WTC11 (cell line): Measurements from ENCODE around the gene CEACAM18. TPM values are rescaled to one million over a fixed set of nuclear protein-coding genes. Genes with fewer than 3 reads are reported as not detected.

Source experiments
- ATAC-seq: fragments of 200-7000 bp; cut with Tn5 transposase; 2 replicates; pipeline ENCODE4 v1.10.0; 2021; ENCODE audit warnings: mild to moderate bottlenecking, moderate library complexity
- CTCF ChIA-PET: fragments of 300-600 bp; sonication (Branson Sonifier 250); formaldehyde crosslinking; loops from one replicate; lab custom pipeline; 2021; ENCODE audit warnings: antibody characterized with exemption; lab: Charles Lee
- POLR2A ChIA-PET: fragments of 350-600 bp; sonication (Branson Sonifier 250); formaldehyde crosslinking; loops from one replicate; lab custom pipeline; 2021; ENCODE audit warnings: antibody characterized with exemption; lab: Charles Lee
- DNase-seq: peaks from one replicate; pipeline ENCODE4 v3.0.0; 2021; ENCODE audit warnings: low spot score
- H3K27ac Mint-ChIP-seq: 2 replicates; pipeline ENCODE4 v1.8.0; 2021; ENCODE audit warnings: mixed read lengths
- H3K27me3 Mint-ChIP-seq: 2 replicates; pipeline ENCODE4 v1.8.0; 2021; ENCODE audit warnings: low read depth, mild to moderate bottlenecking, moderate library complexity, mixed read lengths
- H3K36me3 Mint-ChIP-seq: 2 replicates; pipeline ENCODE4 v1.8.0; 2021; ENCODE audit warnings: mixed read lengths
- H3K4me1 Mint-ChIP-seq: 2 replicates; pipeline ENCODE4 v1.8.0; 2022; ENCODE audit warnings: mixed read lengths
- H3K4me3 Mint-ChIP-seq: 2 replicates; pipeline ENCODE4 v1.8.0; 2021; ENCODE audit warnings: mild to moderate bottlenecking, moderate library complexity, mixed read lengths
- H3K9me3 Mint-ChIP-seq: 2 replicates; pipeline ENCODE4 v1.8.0; 2021; ENCODE audit warnings: mixed read lengths
- CREB1 ChIP-seq: sonication (generic); formaldehyde crosslinking; IDR thresholded peaks from 2 replicates; pipeline ENCODE4 v1.8.0; 2023; ENCODE audit warnings: mild to moderate bottlenecking, missing genetic modification reagents
- FOXJ3 ChIP-seq: sonication (generic); formaldehyde crosslinking; IDR thresholded peaks from 2 replicates; pipeline ENCODE4 v1.9.0; 2021; ENCODE audit warnings: missing genetic modification reagents, mild to moderate bottlenecking, borderline replicate concordance
- NR1H2 ChIP-seq: sonication (generic); formaldehyde crosslinking; IDR thresholded peaks from 2 replicates; pipeline ENCODE4 v1.9.0; 2021; ENCODE audit warnings: mild to moderate bottlenecking, moderate library complexity, missing genetic modification reagents
- OVOL2 ChIP-seq: fragments of 250-450 bp; sonication (Bioruptor Pico); IDR thresholded peaks from 2 replicates; pipeline ENCODE4 v1.9.0; 2021; ENCODE audit warnings: mild to moderate bottlenecking, borderline replicate concordance
- ZNF232 ChIP-seq: sonication (generic); formaldehyde crosslinking; IDR thresholded peaks from 2 replicates; pipeline ENCODE4 v1.8.0; 2022; ENCODE audit warnings: mild to moderate bottlenecking, missing genetic modification reagents
- ZNF423 ChIP-seq: fragments of 250-450 bp; sonication (Bioruptor Pico); IDR thresholded peaks from 2 replicates; pipeline ENCODE4 v2.1.2; 2022; ENCODE audit warnings: mild to moderate bottlenecking, moderate library complexity
- ZNF671 ChIP-seq: fragments of 250-450 bp; sonication (Bioruptor Pico); IDR thresholded peaks from 2 replicates; pipeline ENCODE4 v1.8.0; 2021; ENCODE audit warnings: mild to moderate bottlenecking
- total RNA-seq: library from RNA; stranded (reverse); gene quantifications from 3 replicates; pipeline ENCODE4 v1.2.3, GENCODE V29; 2021
- TF ChIP-seq, protein P1 (sequence below): sonication (generic); formaldehyde crosslinking; conservative IDR thresholded peaks from 2 replicates; pipeline ENCODE4 v1.8.1; 2023; ENCODE audit warnings: mild to moderate bottlenecking, low read depth, missing genetic modification reagents, moderate library complexity
- TF ChIP-seq, protein P2 (sequence below): fragments of 250-450 bp; sonication (Bioruptor Pico); IDR thresholded peaks from 2 replicates; pipeline ENCODE4 v2.1.2; 2022; ENCODE audit warnings: mild to moderate bottlenecking, moderate library complexity
- TF ChIP-seq, protein P3 (sequence below): sonication (generic); formaldehyde crosslinking; IDR thresholded peaks from 2 replicates; pipeline ENCODE4 v1.8.1; 2023; ENCODE audit warnings: mild to moderate bottlenecking, missing genetic modification reagents
- TF ChIP-seq, protein P4 (sequence below): sonication (generic); formaldehyde crosslinking; IDR thresholded peaks from 2 replicates; pipeline ENCODE4 v1.8.0; 2022; ENCODE audit warnings: mild to moderate bottlenecking, missing genetic modification reagents
- TF ChIP-seq, protein P5 (sequence below): fragments of 250-450 bp; sonication (Bioruptor Pico); conservative IDR thresholded peaks from 2 replicates; pipeline ENCODE4 v1.9.0; 2021; ENCODE audit warnings: mild to moderate bottlenecking
- TF ChIP-seq, protein P6 (sequence below): sonication (generic); formaldehyde crosslinking; IDR thresholded peaks from 2 replicates; pipeline ENCODE4 v1.8.1; 2022; ENCODE audit warnings: mild to moderate bottlenecking, missing genetic modification reagents, moderate library complexity, borderline replicate concordance
- TF ChIP-seq, protein P7 (sequence below): sonication (generic); formaldehyde crosslinking; IDR thresholded peaks from 2 replicates; pipeline ENCODE4 v1.8.0; 2023; ENCODE audit warnings: missing genetic modification reagents
- TF ChIP-seq, protein P8 (sequence below): sonication (generic); formaldehyde crosslinking; IDR thresholded peaks from 2 replicates; pipeline ENCODE4 v1.8.0; 2022; ENCODE audit warnings: mild to moderate bottlenecking, missing genetic modification reagents

The CEACAM18 gene
- total RNA-seq, 1 experiment from 2014 or later: not detected

DNA sequence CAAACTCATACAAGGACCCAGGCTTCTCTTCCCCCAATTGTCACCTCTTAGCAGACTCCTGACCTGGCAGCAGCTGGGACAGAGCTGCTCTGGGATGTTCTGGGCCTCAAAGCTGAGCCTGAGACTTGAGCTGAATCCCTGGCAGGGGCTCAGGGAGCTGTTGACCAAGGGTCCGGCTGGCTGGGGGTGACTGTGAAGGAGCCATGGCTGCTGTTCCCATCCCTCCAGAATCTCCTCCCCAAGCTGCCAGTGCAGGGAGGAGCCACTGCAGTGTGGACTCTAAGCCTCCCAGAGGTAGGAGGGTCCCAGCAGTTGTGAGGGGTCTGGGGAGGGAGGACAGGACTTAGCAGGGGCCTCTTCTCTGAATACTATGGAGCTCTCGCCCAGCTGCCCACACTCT, 51.0 kb downstream of the CEACAM18 start:
- Mint-ChIP-seq H3K4me1 (peaks cover 9% of the 10 kb centered on the region), H3K27ac (no peak overlapping the region), H3K36me3 (no peaks in the 10 kb centered on the region)
- ATAC-seq: no peak
- CTCF ChIA-PET: interaction anchor here (0.6 kb wide), 1 partner anchor 1258 kb away, joined by 7 read pairs; no protein-coding TSS in a partner anchor
- POLR2A ChIA-PET: no interaction called here
- TF ChIP-seq, protein P1, sequence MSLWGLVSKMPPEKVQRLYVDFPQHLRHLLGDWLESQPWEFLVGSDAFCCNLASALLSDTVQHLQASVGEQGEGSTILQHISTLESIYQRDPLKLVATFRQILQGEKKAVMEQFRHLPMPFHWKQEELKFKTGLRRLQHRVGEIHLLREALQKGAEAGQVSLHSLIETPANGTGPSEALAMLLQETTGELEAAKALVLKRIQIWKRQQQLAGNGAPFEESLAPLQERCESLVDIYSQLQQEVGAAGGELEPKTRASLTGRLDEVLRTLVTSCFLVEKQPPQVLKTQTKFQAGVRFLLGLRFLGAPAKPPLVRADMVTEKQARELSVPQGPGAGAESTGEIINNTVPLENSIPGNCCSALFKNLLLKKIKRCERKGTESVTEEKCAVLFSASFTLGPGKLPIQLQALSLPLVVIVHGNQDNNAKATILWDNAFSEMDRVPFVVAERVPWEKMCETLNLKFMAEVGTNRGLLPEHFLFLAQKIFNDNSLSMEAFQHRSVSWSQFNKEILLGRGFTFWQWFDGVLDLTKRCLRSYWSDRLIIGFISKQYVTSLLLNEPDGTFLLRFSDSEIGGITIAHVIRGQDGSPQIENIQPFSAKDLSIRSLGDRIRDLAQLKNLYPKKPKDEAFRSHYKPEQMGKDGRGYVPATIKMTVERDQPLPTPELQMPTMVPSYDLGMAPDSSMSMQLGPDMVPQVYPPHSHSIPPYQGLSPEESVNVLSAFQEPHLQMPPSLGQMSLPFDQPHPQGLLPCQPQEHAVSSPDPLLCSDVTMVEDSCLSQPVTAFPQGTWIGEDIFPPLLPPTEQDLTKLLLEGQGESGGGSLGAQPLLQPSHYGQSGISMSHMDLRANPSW (CRISPR knock-in tag): no peak
- TF ChIP-seq, protein P2, sequence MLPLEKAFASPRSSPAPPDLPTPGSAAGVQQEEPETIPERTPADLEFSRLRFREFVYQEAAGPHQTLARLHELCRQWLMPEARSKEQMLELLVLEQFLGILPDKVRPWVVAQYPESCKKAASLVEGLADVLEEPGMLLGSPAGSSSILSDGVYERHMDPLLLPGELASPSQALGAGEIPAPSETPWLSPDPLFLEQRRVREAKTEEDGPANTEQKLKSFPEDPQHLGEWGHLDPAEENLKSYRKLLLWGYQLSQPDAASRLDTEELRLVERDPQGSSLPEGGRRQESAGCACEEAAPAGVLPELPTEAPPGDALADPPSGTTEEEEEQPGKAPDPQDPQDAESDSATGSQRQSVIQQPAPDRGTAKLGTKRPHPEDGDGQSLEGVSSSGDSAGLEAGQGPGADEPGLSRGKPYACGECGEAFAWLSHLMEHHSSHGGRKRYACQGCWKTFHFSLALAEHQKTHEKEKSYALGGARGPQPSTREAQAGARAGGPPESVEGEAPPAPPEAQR: no peak
- TF ChIP-seq, protein P3, sequence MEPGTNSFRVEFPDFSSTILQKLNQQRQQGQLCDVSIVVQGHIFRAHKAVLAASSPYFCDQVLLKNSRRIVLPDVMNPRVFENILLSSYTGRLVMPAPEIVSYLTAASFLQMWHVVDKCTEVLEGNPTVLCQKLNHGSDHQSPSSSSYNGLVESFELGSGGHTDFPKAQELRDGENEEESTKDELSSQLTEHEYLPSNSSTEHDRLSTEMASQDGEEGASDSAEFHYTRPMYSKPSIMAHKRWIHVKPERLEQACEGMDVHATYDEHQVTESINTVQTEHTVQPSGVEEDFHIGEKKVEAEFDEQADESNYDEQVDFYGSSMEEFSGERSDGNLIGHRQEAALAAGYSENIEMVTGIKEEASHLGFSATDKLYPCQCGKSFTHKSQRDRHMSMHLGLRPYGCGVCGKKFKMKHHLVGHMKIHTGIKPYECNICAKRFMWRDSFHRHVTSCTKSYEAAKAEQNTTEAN (CRISPR knock-in tag): no peak
- TF ChIP-seq, protein P4, sequence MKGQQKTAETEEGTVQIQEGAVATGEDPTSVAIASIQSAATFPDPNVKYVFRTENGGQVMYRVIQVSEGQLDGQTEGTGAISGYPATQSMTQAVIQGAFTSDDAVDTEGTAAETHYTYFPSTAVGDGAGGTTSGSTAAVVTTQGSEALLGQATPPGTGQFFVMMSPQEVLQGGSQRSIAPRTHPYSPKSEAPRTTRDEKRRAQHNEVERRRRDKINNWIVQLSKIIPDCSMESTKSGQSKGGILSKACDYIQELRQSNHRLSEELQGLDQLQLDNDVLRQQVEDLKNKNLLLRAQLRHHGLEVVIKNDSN (CRISPR knock-in tag): no peak
- TF ChIP-seq, protein P5, sequence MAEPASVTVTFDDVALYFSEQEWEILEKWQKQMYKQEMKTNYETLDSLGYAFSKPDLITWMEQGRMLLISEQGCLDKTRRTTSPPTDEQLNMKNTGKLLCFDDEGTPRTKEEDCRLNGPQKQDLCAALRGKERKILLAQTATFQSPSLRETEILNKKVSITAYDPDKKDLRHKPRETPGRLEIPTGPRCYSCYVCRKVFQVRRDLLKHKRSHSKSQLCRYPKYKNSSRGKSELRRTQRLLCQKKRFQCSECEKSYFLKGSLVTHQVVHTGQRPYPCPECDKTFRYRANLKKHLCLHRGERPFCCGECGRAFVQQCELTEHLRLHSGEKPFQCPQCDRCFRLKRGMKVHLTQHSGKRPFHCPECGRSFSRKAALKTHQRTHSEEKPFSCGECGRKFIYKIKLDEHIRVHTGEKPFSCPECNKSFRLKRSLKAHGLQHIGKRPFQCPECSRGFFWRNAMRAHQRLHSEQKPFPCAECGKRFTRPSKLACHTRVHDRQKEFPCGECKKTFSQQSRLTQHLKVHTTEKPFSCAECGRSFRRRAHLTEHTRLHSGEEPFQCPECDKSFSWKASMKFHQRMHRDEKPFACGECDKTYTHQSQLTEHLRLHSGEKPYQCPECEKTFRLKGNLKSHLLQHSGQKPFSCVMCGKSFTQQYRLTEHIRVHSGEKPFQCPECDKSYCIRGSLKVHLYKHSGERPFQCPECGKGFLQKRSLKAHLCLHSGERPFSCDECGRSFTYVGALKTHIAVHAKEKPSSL (CRISPR knock-in tag): no peak
- TF ChIP-seq NR1H2 (CRISPR knock-in tag) (no peak), ZNF423 (no peak), CREB1 (CRISPR knock-in tag) (no peak), FOXJ3 (no peak), OVOL2 (no peak), ZNF671 (CRISPR knock-in tag) (no peak), ZNF232 (CRISPR knock-in tag) (no peak)
- TF ChIP-seq, protein P6, sequence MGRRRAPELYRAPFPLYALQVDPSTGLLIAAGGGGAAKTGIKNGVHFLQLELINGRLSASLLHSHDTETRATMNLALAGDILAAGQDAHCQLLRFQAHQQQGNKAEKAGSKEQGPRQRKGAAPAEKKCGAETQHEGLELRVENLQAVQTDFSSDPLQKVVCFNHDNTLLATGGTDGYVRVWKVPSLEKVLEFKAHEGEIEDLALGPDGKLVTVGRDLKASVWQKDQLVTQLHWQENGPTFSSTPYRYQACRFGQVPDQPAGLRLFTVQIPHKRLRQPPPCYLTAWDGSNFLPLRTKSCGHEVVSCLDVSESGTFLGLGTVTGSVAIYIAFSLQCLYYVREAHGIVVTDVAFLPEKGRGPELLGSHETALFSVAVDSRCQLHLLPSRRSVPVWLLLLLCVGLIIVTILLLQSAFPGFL (CRISPR knock-in tag): no peak
- TF ChIP-seq, protein P7, sequence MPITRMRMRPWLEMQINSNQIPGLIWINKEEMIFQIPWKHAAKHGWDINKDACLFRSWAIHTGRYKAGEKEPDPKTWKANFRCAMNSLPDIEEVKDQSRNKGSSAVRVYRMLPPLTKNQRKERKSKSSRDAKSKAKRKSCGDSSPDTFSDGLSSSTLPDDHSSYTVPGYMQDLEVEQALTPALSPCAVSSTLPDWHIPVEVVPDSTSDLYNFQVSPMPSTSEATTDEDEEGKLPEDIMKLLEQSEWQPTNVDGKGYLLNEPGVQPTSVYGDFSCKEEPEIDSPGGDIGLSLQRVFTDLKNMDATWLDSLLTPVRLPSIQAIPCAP (CRISPR knock-in tag): no peak
- TF ChIP-seq, protein P8, sequence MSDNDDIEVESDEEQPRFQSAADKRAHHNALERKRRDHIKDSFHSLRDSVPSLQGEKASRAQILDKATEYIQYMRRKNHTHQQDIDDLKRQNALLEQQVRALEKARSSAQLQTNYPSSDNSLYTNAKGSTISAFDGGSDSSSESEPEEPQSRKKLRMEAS: no peak
- TF ChIP-seq, all 79 proteins: peak for 0
- H3K9me3 Mint-ChIP-seq: peaks cover 3% of the 10 kb centered on the region; the same call in 1 of the 2 replicates
- no peak for DNase-seq
- peaks cover 46% of the 10 kb centered on the region for H3K27me3 Mint-ChIP-seq
- H3K4me3 Mint-ChIP-seq: no peak overlapping the region
